HCT116 (cell line): Measurements from ENCODE around the gene ZNF76. TPM values are rescaled to one million over a fixed set of nuclear protein-coding genes. Genes with fewer than 3 reads are reported as not detected.

ENCODE experiments used
- ATAC-seq: fragments of 200-7000 bp; cut with Tn5 transposase; 2 replicates; pipeline ENCODE4 v1.9.1; 2020; ENCODE audit warnings: mild to moderate bottlenecking, moderate library complexity
- BruUV-seq: library from RNA; stranded (reverse); fragments of 400-500 nt; replicated peaks from 2 replicates; lab custom pipeline; 2021; lab: Mats Ljungman, UMichigan
- CTCF ChIA-PET: fragments of 300-600 bp; sonication (Branson Sonifier 250); formaldehyde crosslinking; loops from one replicate; lab custom pipeline; 2021; ENCODE audit warnings: antibody characterized with exemption; lab: Charles Lee
- POLR2A ChIA-PET: fragments of 300-600, 350-600 bp; sonication (Branson Sonifier 250); formaldehyde crosslinking; loops from one replicate; lab custom pipeline; 2021; ENCODE audit warnings: antibody characterized with exemption; lab: Charles Lee
- RAD21 ChIA-PET, 2 experiments: fragments of 300-600 bp; sonication (Branson Sonifier 250); formaldehyde crosslinking; loops; one replicate each; lab custom pipeline; 2023; ENCODE audit warnings: low total read pairs in 2 of 2; ENCODE audit not compliant: uncharacterized antibody in 2 of 2, unreplicated experiment in 2 of 2, low non-redundant PET in 1 of 2; lab: Charles Lee
- DNase-seq: peaks from one replicate; pipeline ENCODE4 v3.0.0-alpha.2; 2010; ENCODE audit warnings: low read depth, low spot score
- H2AFZ ChIP-seq: fragments of 200-600 bp; shearing (Covaris generic), sonication (generic); 2 replicates; pipeline ENCODE4 v1.6.1; 2017; ENCODE audit warnings: low read depth, mixed run types, mixed read lengths, antibody characterized with exemption, low read length; ENCODE audit not compliant: poor library complexity, severe bottlenecking
- H3K27ac ChIP-seq: 2 replicates; pipeline ENCODE4 v1.5.1; 2012; ENCODE audit warnings: low read depth, low read length
- H3K27me3 ChIP-seq: fragments of 200-600 bp; sonication (generic); 2 replicates; pipeline ENCODE4 v1.6.1; 2016; ENCODE audit warnings: mixed run types, low read length, mixed read lengths; ENCODE audit not compliant: insufficient read depth
- H3K36me3 ChIP-seq, 2 experiments: fragments of 200-500 bp in 1 of 2; fragments of 200-600 bp in 1 of 2; sonication (Bioruptor generic) in 1 of 2; sonication (generic) in 1 of 2; 2 replicates each; pipeline versions ENCODE4 v1.5.1 to v1.6.1; 2014 to 2016; ENCODE audit warnings: low read length in 2 of 2, inconsistent platforms in 1 of 2, mixed read lengths in 1 of 2, mixed run types in 1 of 2; ENCODE audit not compliant: insufficient read depth in 2 of 2, control insufficient read depth in 1 of 2
- H3K4me1 ChIP-seq, 2 experiments: fragments of 200-600 bp in 1 of 2; sonication (generic) in 1 of 2; 2 replicates each; pipeline versions ENCODE4 v1.5.1 to v1.6.1; 2012 to 2017; ENCODE audit warnings: low read length in 2 of 2, inconsistent platforms in 1 of 2, mild to moderate bottlenecking in 1 of 2, mixed read lengths in 1 of 2, mixed run types in 1 of 2, moderate library complexity in 1 of 2; ENCODE audit not compliant: insufficient read depth in 2 of 2, control insufficient read depth in 1 of 2
- H3K4me2 ChIP-seq: fragments of 200-600 bp; sonication (generic); 2 replicates; pipeline ENCODE4 v1.6.1; 2017; ENCODE audit warnings: mixed run types, low read length, mixed read lengths
- H3K4me3 ChIP-seq, 2 experiments: fragments of 200-600 bp in 1 of 2; sonication (generic) in 1 of 2; replicated peaks in 1 of 2; 2 replicates each; pipeline ENCODE4 v1.5.1; 2011 to 2016; ENCODE audit warnings: low read length in 2 of 2, control low read depth in 1 of 2, low read depth in 1 of 2, mild to moderate bottlenecking in 1 of 2, mixed read lengths in 1 of 2, mixed run types in 1 of 2
- H3K79me2 ChIP-seq: fragments of 200-600 bp; sonication (generic); 2 replicates; pipeline ENCODE4 v1.6.1; 2017; ENCODE audit warnings: mild to moderate bottlenecking, mixed run types, low read length, moderate library complexity, mixed read lengths; ENCODE audit not compliant: insufficient read depth
- H3K9ac ChIP-seq: fragments of 200-600 bp; sonication (generic); 2 replicates; pipeline ENCODE4 v1.6.1; 2016; ENCODE audit warnings: low read length, mixed read lengths
- H3K9me2 ChIP-seq: fragments of 200-600 bp; sonication (generic), shearing (Covaris generic); 2 replicates; pipeline ENCODE4 v1.6.1; 2017; ENCODE audit warnings: mixed run types, mild to moderate bottlenecking, moderate library complexity; ENCODE audit not compliant: insufficient read depth
- H3K9me3 ChIP-seq, 2 experiments: fragments of 200-500 bp in 1 of 2; fragments of 200-600 bp in 1 of 2; sonication (Bioruptor generic) in 1 of 2; sonication (generic) in 1 of 2; 2 replicates each; pipeline ENCODE4 v1.6.1; 2014 to 2017; ENCODE audit warnings: low read length in 2 of 2, mixed read lengths in 2 of 2, inconsistent platforms in 1 of 2, low read depth in 1 of 2, mild to moderate bottlenecking in 1 of 2, mixed run types in 1 of 2, moderate library complexity in 1 of 2; ENCODE audit not compliant: control insufficient read depth in 1 of 2, insufficient read depth in 1 of 2
- H4K20me1 ChIP-seq: fragments of 200-600 bp; sonication (generic), shearing (Covaris generic); 2 replicates; pipeline ENCODE4 v1.6.1; 2017; ENCODE audit warnings: mixed run types, mild to moderate bottlenecking, moderate library complexity; ENCODE audit not compliant: insufficient read depth
- CBX3 ChIP-seq: IDR thresholded peaks from 2 replicates; pipeline ENCODE4 v1.6.1; 2012; ENCODE audit warnings: low read depth
- EGR1 ChIP-seq: IDR thresholded peaks from 2 replicates; pipeline ENCODE4 v1.6.1; 2012; ENCODE audit warnings: low read depth
- ELF1 ChIP-seq: IDR thresholded peaks from 2 replicates; pipeline ENCODE4 v1.6.1; 2012; ENCODE audit warnings: low read depth, borderline replicate concordance
- JUND ChIP-seq: IDR thresholded peaks from 2 replicates; pipeline ENCODE4 v1.6.1; 2012
- POLR2AphosphoS5 ChIP-seq: IDR thresholded peaks from 2 replicates; pipeline ENCODE4 v1.6.1; 2011; ENCODE audit warnings: mild to moderate bottlenecking, low read depth, low read length, moderate library complexity
- SP1 ChIP-seq: IDR thresholded peaks from 2 replicates; pipeline ENCODE4 v1.6.1; 2012; ENCODE audit warnings: low read depth
- YY1 ChIP-seq: IDR thresholded peaks from 2 replicates; pipeline ENCODE4 v1.6.1; 2011; ENCODE audit warnings: low read length, low read depth, moderate library complexity, mild to moderate bottlenecking; ENCODE audit not compliant: insufficient replicate concordance; ENCODE audit errors: extremely low read depth
- ZFX ChIP-seq: fragments of 450-650 bp; IDR thresholded peaks from 2 replicates; pipeline ENCODE4 v1.6.1; 2017
- ZNF274 ChIP-seq: fragments of 200-500 bp; sonication (Bioruptor generic); IDR thresholded peaks from 2 replicates; pipeline ENCODE4 v1.6.1; 2014; ENCODE audit warnings: mild to moderate bottlenecking, low read depth, low read length, inconsistent platforms
- intact Hi-C: fragments of 100-400 bp; cut with micrococcal nuclease; formaldehyde crosslinking; loops from 2 replicates; pipeline ENCODE4 v1.10.0; 2022
- total RNA-seq: library from RNA; stranded (reverse); gene quantifications from one replicate; pipeline ENCODE4 v1.2.1, GENCODE V29; 2021; ENCODE audit not compliant: unreplicated experiment
- TF ChIP-seq, protein P1 (sequence below): IDR thresholded peaks from 2 replicates; pipeline ENCODE4 v1.6.1; 2012
- TF ChIP-seq, protein P2 (sequence below): IDR thresholded peaks from 2 replicates; pipeline ENCODE4 v1.6.1; 2012; ENCODE audit warnings: low read depth
- TF ChIP-seq, protein P3 (sequence below), 3 experiments: fragments of 200-600 bp in 1 of 3; sonication (generic) in 1 of 3; IDR thresholded peaks in 2 of 3; conservative IDR thresholded peaks in 1 of 3; 2 replicates each; pipeline ENCODE4 v1.5.1; 2012 to 2017; ENCODE audit warnings: low read depth in 2 of 3, low read length in 2 of 3, antibody characterized with exemption in 1 of 3, borderline replicate concordance in 1 of 3, control low read depth in 1 of 3, mild to moderate bottlenecking in 1 of 3, mixed read lengths in 1 of 3, mixed run types in 1 of 3, moderate library complexity in 1 of 3; ENCODE audit not compliant: insufficient read depth in 1 of 3
- TF ChIP-seq, protein P4 (sequence below): IDR thresholded peaks from 2 replicates; pipeline ENCODE4 v1.6.1; 2011; ENCODE audit warnings: mild to moderate bottlenecking, low read length, moderate library complexity; ENCODE audit not compliant: insufficient replicate concordance; ENCODE audit errors: extremely low read depth

The ZNF76 gene
- total RNA-seq, 1 experiment from 2014 or later = 47.5 TPM

DNA sequence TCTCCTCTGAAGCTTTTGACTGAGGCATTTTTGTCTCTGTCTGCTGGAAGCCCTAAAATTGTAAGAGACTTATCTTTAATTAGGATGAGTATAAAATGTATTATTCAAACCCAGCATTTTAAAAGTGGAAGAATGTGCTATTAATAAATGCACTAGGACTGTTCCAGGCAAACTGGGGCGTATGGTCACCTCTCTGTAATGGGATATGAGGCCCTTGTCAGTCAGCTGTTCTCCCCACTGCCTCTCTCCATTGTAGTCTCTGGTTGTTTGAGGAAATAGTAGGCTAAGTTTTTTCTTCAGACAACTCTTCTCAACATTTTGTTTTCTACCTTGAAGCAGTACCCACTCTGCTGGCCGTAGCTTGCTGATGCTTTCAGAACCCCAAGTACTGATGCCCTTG lies 23.8 kb downstream of the ZNF76 start:
- no peak for TF ChIP-seq CBX3
- TF ChIP-seq EGR1 = no peak
- no peak for TF ChIP-seq ZFX
- TF ChIP-seq, protein P1, sequence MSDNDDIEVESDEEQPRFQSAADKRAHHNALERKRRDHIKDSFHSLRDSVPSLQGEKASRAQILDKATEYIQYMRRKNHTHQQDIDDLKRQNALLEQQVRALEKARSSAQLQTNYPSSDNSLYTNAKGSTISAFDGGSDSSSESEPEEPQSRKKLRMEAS = no peak
- no peak for TF ChIP-seq SP1
- TF ChIP-seq POLR2AphosphoS5 = no peak
- no peak for TF ChIP-seq JUND
- TF ChIP-seq, protein P2, sequence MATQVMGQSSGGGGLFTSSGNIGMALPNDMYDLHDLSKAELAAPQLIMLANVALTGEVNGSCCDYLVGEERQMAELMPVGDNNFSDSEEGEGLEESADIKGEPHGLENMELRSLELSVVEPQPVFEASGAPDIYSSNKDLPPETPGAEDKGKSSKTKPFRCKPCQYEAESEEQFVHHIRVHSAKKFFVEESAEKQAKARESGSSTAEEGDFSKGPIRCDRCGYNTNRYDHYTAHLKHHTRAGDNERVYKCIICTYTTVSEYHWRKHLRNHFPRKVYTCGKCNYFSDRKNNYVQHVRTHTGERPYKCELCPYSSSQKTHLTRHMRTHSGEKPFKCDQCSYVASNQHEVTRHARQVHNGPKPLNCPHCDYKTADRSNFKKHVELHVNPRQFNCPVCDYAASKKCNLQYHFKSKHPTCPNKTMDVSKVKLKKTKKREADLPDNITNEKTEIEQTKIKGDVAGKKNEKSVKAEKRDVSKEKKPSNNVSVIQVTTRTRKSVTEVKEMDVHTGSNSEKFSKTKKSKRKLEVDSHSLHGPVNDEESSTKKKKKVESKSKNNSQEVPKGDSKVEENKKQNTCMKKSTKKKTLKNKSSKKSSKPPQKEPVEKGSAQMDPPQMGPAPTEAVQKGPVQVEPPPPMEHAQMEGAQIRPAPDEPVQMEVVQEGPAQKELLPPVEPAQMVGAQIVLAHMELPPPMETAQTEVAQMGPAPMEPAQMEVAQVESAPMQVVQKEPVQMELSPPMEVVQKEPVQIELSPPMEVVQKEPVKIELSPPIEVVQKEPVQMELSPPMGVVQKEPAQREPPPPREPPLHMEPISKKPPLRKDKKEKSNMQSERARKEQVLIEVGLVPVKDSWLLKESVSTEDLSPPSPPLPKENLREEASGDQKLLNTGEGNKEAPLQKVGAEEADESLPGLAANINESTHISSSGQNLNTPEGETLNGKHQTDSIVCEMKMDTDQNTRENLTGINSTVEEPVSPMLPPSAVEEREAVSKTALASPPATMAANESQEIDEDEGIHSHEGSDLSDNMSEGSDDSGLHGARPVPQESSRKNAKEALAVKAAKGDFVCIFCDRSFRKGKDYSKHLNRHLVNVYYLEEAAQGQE = no peak
- TF ChIP-seq, protein P3, sequence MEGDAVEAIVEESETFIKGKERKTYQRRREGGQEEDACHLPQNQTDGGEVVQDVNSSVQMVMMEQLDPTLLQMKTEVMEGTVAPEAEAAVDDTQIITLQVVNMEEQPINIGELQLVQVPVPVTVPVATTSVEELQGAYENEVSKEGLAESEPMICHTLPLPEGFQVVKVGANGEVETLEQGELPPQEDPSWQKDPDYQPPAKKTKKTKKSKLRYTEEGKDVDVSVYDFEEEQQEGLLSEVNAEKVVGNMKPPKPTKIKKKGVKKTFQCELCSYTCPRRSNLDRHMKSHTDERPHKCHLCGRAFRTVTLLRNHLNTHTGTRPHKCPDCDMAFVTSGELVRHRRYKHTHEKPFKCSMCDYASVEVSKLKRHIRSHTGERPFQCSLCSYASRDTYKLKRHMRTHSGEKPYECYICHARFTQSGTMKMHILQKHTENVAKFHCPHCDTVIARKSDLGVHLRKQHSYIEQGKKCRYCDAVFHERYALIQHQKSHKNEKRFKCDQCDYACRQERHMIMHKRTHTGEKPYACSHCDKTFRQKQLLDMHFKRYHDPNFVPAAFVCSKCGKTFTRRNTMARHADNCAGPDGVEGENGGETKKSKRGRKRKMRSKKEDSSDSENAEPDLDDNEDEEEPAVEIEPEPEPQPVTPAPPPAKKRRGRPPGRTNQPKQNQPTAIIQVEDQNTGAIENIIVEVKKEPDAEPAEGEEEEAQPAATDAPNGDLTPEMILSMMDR (IDR thresholded peaks at IDR 0.05 in 2 of 3, conservative IDR thresholded peaks at IDR 0.05 in 1 of 3; ENCODE audit: borderline replicate concordance in 1 of 3, insufficient read depth in 1 of 3, low read depth in 2 of 3, low read length in 2 of 3) = no peak
- no peak for TF ChIP-seq ZNF274
- no peak for TF ChIP-seq ELF1
- no peak for TF ChIP-seq YY1
- TF ChIP-seq, protein P4, sequence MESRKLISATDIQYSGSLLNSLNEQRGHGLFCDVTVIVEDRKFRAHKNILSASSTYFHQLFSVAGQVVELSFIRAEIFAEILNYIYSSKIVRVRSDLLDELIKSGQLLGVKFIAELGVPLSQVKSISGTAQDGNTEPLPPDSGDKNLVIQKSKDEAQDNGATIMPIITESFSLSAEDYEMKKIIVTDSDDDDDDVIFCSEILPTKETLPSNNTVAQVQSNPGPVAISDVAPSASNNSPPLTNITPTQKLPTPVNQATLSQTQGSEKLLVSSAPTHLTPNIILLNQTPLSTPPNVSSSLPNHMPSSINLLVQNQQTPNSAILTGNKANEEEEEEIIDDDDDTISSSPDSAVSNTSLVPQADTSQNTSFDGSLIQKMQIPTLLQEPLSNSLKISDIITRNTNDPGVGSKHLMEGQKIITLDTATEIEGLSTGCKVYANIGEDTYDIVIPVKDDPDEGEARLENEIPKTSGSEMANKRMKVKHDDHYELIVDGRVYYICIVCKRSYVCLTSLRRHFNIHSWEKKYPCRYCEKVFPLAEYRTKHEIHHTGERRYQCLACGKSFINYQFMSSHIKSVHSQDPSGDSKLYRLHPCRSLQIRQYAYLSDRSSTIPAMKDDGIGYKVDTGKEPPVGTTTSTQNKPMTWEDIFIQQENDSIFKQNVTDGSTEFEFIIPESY = no peak
- TF ChIP-seq, all 23 proteins: peak for 0
- H3K27me3 ChIP-seq = no peaks in the 10 kb centered on the region
- no peaks in the 10 kb centered on the region for H4K20me1 ChIP-seq
- H2AFZ ChIP-seq = no peak overlapping the region
- no peak overlapping the region for H3K4me3 ChIP-seq
- H3K4me1 ChIP-seq = no peaks in the 10 kb centered on the region
- H3K79me2 ChIP-seq = no peaks in the 10 kb centered on the region
- H3K9me2 ChIP-seq = no peaks in the 10 kb centered on the region
- no peak overlapping the region for H3K27ac ChIP-seq
- POLR2A ChIA-PET = no interaction called here
- H3K4me2 ChIP-seq = no peak overlapping the region
- no peak for DNase-seq
- no peak overlapping the region for H3K9ac ChIP-seq
- no TSS peak for BruUV-seq
- CTCF ChIA-PET = no interaction called here
- ATAC-seq = no peak
- RAD21 ChIA-PET = no interaction called here
- H3K9me3 ChIP-seq = no peaks in the 10 kb centered on the region
- intact Hi-C loops = no loop called here
- H3K36me3 ChIP-seq = peaks cover 13 to 28% of the 10 kb centered on the region in 2 experiments; a peak in 3 of 4 replicates
